Mammary microvascular endothelial cell (primary cell): Measurements from ENCODE around the gene CPA2. TPM values are rescaled to one million over a fixed set of nuclear protein-coding genes. Genes with fewer than 3 reads are reported as not detected.

Source experiments
- total RNA-seq: library from RNA; depleted of rRNA; stranded (reverse); fragments of >200 nt; gene quantifications from 2 replicates; pipeline ENCODE4 v1.2.3, GENCODE V29; 2015

The CPA2 gene
- total RNA-seq = not detected in 2 replicates

DNA sequence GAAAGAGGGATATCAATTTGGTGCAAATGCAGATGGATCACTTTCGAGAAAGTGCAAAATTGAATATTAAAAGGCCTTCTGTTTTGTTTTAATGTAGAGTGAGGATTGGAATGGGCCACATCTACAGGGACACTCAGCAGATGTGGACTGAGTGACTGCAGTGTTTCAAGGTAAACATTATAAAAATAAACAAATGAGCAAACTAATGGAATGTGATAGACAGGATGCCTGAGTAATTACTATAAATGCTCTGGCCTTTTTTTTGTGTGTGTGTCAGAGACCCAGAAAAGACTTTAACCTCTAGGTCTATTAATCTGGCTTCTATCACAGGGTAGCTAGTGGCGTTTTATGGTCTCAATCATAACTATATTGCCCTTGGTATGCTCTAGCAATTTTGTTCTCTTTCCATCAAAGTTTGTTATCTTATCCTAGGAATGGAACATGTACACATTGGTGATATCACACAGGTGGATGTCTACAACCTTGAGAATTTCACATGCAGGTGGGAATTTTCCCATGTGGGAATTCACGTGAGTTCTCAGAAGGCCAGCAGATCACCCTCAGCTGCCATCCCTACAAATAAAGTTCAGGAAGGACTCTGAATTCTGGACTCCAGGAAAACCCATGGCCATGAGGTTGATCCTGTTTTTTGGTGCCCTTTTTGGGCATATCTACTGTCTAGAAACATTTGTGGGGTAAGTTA is at the start of gene CPA2:
Gene CPA2, plus strand, starts transcription at position 606 of the 703 bp plus-strand sequence. Its CDS starts 19 bp downstream, at position 625.

DNA sequence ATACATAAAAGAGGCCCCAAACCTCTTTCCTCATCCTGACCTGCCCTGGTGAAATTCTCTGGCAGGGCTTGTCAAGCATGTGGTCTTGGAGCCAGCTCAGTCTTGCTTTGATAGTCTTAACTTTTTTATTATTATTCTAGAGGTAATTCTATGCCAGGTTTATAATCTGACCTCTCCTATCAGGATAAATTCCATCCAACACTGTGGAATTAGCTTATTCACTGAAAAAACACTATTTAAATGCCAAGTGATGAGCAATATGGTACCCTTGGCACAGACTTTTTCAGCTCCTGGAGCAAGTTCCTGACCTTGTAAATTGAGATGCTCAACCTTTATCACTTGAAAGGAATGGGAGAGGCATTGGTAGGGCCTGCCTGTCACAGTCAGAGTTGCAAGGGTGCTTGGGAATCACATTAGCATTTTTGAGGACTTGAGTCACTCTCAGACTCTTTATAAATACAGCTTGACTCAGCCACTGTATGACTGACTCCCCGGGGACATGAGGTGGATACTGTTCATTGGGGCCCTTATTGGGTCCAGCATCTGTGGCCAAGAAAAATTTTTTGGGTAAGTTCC is 26.1 kb downstream of the CPA2 start, which contains the start of gene CPA4:
Gene CPA4, plus strand, starts transcription at position 480 of the 576 bp plus-strand sequence. Its CDS starts 20 bp downstream, at position 500.

Other genes starting within 250 kb of the CPA2 start
- gene ZC3HC1, start 215.5 kb upstream of the CPA2 start, total RNA-seq = 23.3 and 29.2 TPM in 2 replicates
- gene KLHDC10, start 196.3 kb upstream of the CPA2 start, total RNA-seq = 12.9 and 13.7 TPM in 2 replicates
- 12.0 and 14.0 TPM in 2 replicates for gene TMEM209, start 61.5 kb upstream of the CPA2 start, total RNA-seq
- gene SSMEM1, start 59.0 kb upstream of the CPA2 start, total RNA-seq = not detected in 2 replicates
- 1.1 TPM in 1 of 2 replicates, not detected in the other for gene CPA4, start 26.3 kb downstream of the CPA2 start, total RNA-seq
- not detected in 2 replicates for gene CPA5, start 78.0 kb downstream of the CPA2 start, total RNA-seq
- not detected in 2 replicates for gene CPA1, start 113.6 kb downstream of the CPA2 start, total RNA-seq
- 16.1 and 21.1 TPM in 2 replicates for gene CEP41, start 174.2 kb downstream of the CPA2 start, total RNA-seq
- 0.80 and 1.0 TPM in 2 replicates for gene MEST, start 225.2 kb downstream of the CPA2 start, total RNA-seq